HuH-7.5 (cell line): ENCODE results near the gene ATP6V0A4.
"Not testable (repeated sequence)": the region's sequence is repeated elsewhere in the genome, so short reads cannot be mapped to it uniquely, and the experiment has no call there.

ENCODE experiments used
- DNase-seq: peaks from one replicate; pipeline ENCODE4 v3.0.0; 2011; ENCODE audit warnings: low spot score

The ATP6V0A4 gene

GRCh38 chr7:138699661-138700060 lies 98.3 kb downstream of the ATP6V0A4 start:
- DNase-seq = no peak

GRCh38 chr7:138698281-138698680 lies 99.7 kb downstream of the ATP6V0A4 start:
- no peak for DNase-seq

GRCh38 chr7:138697535-138698182 lies 100.3 kb downstream of the ATP6V0A4 start:
- no peak for DNase-seq

- DNase-seq = not testable (repeated sequence)
Measured at GRCh38 chr7:138695776-138696175, 102.2 kb downstream of the ATP6V0A4 start.

- DNase-seq = no peak
Measured at GRCh38 chr7:138695106-138695505, 102.9 kb downstream of the ATP6V0A4 start.

DNA sequence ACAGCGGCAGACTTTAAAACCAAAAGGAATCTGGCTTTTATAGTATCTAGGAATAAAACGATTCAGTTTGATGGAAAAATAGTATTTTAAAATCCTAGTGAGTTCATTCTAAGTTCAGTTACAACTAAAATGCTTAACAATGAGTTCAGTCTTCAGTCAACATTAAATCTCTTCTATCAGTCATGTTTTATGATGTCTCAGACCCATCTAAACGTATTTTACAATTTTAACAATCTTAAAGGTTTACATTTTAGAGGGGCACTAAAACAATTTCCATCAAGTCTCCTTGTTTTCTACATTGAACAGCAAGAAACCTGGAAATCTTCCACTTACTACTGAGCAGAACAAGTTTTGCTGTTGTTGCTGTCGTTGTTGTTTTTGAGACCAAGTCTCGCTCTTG lies 106.8 kb downstream of the ATP6V0A4 start:
- DNase-seq = no peak

- DNase-seq = no peak
Measured at GRCh38 chr7:138690495-138690894, 107.5 kb downstream of the ATP6V0A4 start.

DNA sequence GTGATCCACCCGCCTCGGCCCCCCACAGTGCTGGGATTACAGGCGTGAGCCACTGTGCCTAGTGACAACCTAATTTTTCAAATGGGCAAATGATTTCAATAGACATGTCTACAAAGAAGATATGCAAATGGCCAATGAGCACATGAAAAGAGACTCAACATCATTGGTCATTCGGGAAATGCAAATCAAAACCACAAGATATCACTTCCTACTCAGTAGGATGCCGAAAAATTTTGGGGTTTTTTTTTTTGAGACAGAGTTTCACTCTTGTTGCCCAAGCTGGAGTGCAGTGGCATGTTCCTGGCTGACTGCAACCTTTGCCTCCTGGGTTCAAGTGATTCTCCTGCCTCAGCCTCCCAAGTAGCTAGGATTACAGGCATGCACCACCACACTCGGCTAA lies 110.0 kb downstream of the ATP6V0A4 start:
- not testable (repeated sequence) for DNase-seq

DNA sequence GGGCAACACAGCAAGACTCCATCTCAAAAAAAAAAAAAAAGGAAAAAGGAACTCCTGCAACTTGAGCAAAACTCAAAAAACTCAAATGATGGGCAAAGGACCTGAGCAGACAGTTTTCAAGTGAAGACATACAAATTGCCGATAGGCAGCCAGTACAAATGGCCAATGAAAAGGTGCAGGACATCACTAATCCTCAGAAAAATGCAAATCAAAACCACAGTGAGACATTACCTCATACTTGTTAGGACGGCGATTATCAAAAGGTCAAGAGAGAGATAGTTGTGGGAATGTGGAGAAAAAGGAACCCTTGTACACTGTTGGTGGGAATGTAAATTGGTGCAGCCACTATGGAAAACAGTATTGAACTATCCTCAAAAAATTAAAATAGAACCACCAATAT lies 113.7 kb downstream of the ATP6V0A4 start:
- no peak for DNase-seq

DNA sequence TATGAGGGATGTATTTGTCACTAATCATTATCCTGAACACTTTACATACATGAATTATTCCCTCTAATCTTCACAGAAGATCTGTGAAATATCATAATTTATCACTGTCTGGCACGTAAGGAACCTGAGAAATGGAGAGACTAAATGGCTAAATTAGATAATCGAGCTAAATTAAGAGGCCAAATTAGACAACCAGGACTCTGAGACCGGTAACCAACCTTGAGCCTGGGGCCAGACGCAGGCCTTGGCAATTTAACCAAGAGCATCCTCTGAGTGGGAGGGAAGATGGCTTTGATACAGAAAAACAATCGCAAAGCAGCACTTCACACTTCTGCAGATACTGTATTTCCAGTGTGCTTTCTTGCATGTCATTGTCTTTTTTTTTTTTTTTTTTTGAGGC lies 118.2 kb downstream of the ATP6V0A4 start:
- no peak for DNase-seq

DNA sequence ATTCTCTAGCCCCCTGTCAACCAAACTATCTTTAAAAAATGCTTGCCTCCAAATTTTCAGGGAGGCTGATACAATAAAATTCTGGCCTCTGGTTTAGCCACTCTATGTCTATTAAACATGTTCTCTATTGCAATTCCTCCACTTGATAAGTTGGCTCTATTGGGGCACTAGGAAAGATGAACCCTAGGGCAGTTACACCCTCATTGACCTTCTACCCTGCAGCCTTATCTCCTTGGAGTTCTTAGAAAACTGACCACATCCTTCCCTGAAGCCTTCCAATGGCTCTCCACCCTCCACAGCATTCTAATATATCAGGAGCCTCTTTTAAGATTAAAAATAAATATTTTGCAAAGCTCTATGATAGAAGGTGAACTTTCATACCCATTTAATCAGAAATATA lies 127.4 kb downstream of the ATP6V0A4 start:
- no peak for DNase-seq

- no peak for DNase-seq
Measured at GRCh38 chr7:138669364-138669763, 128.6 kb downstream of the ATP6V0A4 start.

DNA sequence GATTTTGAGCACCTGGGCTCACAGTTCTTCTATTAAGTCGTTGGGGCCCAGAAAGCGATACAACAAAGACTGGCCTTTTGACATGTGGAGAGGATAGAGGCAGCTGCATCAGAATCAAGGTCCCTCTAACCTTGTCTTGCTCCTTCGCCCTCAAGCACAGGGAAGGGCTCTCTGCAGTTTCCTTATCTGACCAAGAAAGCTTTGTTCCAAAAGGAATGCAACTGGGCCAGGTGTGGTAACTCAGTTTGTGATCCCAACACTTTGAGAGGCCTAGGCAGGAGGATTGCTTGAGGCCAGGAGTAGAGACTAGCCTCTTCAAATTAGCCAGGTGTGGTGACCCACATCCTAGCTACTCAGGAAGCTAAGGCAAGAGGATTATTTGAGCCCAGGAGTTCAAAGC lies 129.1 kb downstream of the ATP6V0A4 start:
- no peak for DNase-seq

DNA sequence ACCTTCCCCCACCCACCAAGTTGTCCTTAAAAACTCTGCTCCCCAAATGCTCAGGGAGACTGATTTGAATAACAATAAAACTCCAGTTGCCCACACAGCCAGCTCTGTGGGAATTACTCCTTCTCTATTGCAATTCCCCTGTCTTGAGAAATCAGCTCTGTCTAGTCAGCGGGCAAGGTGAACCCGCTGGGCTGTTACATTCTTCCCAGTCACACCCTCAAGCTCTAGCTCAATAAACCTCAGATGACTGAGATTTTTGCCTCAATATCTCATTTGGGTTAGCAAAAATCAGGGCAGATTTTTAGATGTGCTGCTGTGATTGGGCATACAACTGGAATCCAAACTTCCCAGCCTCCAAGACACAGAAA lies 129.8 kb downstream of the ATP6V0A4 start:
- DNase-seq = no peak

GRCh38 chr7:138667535-138668228 lies 130.3 kb downstream of the ATP6V0A4 start:
- no peak for DNase-seq

DNA sequence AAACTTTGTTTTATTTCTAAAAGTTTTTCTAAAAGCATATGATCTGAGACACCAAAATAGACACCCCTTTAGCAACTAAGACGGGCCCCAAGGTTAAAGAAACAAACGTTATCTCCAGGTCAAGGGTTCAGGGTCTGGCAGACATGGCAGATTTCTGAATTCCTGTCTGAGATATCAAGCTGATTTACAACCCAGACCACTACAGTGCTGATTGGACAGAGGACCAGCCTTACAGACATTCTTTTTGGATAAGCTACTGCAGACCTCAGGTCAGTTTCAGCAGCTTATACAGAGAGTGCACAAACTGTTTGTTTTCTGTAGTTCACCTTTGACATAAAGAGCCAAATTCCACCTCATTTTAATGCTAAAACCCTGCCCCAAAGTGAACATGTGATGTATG lies 131.6 kb downstream of the ATP6V0A4 start:
- no peak for DNase-seq

GRCh38 chr7:138665669-138666140 lies 132.3 kb downstream of the ATP6V0A4 start:
- DNase-seq = no peak

- no peak for DNase-seq
Measured at GRCh38 chr7:138665249-138665648, 132.7 kb downstream of the ATP6V0A4 start.

- DNase-seq = peak; percentile 51
Measured at GRCh38 chr7:138663725-138664710, 134.0 kb downstream of the ATP6V0A4 start.

DNA sequence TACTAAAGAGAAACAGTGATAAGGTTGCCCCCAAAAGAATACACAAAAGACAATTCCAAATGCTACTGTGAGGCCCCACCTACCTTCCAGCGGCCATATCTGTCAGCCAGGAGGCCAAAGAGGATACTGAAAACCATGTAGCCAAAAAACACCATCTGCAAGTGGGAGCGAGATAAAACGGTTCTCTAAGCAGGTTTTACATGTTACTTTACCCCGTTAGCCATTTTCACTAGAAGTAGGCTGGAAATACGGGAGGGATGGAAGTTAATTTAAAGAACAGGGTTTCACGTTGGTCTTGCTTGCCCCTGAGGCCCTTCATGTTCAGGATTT lies 135.0 kb downstream of the ATP6V0A4 start:
- no peak for DNase-seq

GRCh38 chr7:138662076-138662990 lies 135.7 kb downstream of the ATP6V0A4 start:
- DNase-seq = no peak
